HG03060 (cell line): Measurements from ENCODE around the gene NTN1.
"Not testable (repeated sequence)": the region's sequence is repeated elsewhere in the genome, so short reads cannot be mapped to it uniquely, and the experiment has no call there.

Experiments used
- ATAC-seq: cut with Tn5 transposase; IDR thresholded peaks from one replicate; pipeline ENCODE4 v1.9.1; 2021; ENCODE audit warnings: low read depth, moderate number of reproducible peaks; ENCODE audit not compliant: unreplicated experiment

The NTN1 gene

GRCh38 chr17:9021158-9021991 is at the start of gene NTN1:
Gene NTN1, plus strand, starts transcription at chr17:9021510. Its CDS starts 864 bp downstream, at chr17:9022374.
- no peak for ATAC-seq

GRCh38 chr17:8975091-8975725 is 46.1 kb upstream of the NTN1 start:
- ATAC-seq = no peak

DNA sequence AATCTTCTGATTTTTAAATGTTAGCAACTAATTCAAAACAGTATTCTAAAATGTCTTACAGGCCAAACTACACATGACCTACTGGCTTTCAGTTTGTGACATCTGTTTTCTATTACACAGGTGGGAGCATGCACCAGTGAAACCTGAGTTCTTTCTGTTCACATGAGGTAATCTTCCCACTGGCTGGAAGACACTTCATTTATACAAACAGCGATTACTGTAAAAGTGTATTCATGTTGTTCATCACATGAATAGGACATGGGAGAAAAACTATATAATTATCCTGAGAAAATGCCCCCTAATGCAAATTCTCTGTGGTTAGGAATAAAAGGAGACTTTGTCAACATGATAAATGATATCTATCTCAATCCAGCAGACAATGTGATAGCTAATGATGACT is 44.7 kb upstream of the NTN1 start:
- no peak for ATAC-seq

DNA sequence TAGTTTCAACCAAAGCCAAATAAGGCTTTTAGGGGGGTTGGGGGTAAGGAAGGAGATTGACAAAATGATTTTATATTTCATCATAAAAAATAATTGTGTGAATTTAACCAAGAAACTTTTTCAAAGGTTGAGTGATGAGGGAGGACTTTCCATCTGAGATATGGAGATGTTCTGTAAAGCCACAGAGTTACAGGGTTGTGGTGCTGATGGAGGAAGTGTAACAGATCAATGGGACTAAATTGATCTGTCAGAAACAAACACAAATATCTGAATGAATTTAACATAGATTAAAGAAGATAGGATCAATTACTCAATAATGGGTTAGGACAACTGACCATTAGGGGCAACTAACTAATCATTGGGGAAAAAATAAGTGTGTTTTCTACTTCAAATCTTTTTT is 41.6 kb upstream of the NTN1 start:
- no peak for ATAC-seq

DNA sequence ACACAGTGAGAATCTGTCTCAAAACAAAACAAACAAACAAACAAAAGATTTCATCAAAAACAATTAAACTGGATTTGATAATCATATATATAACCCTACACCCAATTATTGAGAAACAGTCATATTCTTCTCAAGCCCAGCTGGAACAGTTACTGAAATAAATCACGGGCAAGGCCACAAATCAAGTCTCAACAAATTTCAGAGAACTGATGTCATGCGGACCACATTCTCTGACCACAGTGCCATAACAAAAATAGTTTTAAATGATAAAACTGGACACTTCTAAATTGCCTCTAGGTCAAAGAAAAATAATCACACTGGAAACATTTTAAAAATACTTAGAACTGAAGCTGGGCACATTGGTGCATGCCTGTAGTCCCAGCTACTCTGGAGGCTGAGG is 39.9 kb upstream of the NTN1 start:
- ATAC-seq = no peak

GRCh38 chr17:8984225-8984624 is 37.1 kb upstream of the NTN1 start:
- ATAC-seq = not testable (repeated sequence)

GRCh38 chr17:8985054-8985701 is 36.1 kb upstream of the NTN1 start:
- no peak for ATAC-seq

DNA sequence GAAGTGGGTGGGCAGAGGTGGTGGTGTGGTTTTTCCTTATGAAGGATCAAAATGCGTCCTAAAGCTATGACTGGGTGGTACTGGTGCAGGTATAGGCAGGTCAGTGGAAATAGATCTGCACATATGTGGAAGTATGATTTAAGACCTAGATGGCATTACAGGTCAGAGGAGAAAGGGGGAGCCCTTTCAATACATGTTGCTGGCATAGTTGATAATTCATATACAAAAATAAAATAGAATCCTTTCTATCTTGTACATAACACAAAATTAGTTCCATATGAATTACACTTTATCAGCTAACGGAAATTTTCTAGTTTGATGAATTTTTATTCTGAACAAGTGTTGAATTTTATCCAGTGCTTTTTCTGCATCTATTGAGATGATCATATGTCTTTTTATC is 35.0 kb upstream of the NTN1 start:
- ATAC-seq = no peak

DNA sequence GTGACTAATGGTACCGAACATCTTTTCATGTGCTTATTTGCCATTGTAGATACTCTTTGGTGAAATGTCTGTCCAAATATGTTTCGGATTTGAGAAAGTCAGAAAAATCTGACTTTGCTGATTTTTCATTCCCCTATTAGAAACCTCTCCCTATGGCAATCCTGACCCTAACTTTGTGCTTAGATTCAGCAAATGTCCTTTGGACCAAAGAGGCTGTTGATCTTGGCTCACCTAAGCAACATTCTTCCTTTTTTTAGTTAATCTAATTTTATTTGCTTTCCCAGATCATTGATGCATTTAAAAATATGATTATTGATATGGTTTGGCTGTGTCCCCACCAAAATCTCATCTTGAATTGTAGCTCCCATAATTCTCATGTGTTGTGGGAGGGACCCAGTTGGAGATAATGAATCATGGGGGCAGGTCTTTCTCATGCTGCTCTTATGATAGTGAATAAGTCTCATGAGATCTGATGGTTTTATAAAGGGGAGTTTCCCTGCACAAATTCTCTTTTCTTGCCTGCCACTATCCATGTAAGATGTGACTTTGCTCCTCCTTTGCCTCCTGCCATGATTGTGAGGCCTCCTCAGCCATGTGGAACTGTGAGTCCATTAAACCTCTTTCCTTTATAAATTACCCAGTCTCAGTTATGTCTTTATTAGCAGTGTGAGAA is 32.9 kb upstream of the NTN1 start:
- ATAC-seq = not testable (repeated sequence)

DNA sequence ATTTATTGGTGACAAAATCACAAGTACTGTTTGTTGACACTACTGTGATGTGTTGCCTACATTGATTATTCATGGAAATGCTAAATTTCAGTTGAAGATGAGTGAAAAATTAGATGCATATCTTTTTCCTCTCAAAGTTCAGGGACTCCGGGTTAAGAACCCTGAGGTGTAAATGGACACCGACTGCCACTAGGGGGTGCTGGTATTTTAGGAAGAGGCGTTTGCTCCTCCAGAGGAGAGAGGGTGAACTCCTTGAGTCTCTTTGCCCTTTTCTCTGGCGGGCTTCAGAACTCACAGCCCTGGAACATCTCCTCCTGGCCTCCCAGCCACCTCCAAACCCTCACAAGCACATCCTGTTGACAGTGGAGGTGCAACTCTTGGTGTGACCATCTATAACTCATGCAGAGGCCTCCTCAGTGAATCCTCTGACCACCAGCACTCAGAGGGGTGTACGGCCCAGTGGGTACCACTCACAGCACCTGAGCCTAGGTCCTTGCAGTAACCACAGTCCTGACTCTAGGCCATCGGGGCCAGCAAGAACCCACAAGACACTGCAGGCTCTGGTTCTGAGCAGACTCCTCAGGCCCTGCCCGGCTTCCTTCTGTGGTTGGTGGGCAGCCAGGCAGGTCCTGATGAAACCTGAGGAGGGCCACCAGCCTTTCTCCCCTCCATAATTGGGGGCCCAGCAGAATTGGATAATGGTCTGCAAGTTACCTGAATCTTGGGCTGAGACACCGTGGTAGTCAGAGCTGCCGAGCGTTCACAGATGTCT is 29.6 kb upstream of the NTN1 start:
- ATAC-seq = no peak

DNA sequence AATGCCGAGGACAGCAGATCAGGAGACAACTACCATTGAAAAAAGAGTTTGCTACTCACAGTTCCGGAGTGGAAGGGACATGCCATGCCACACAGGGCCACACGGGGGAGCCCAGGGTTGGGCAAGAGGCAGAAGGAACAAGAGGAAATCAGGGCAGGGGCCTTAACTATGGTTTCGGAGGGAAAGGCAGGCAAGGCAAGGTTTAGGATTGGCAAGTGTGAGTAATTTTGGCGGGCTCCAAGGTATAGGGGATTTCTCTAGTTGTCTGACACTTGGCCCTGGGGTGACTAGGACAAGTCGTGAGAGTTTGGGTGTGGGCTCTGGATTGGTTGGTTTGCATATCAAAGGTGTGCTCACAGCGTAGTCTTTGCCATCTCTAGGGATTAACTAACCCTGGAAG is 27.0 kb upstream of the NTN1 start:
- ATAC-seq = no peak

- no peak for ATAC-seq
These were observed 25.6 kb upstream of the NTN1 start for GRCh38 chr17:8995711-8996110.

GRCh38 chr17:8997994-8998628 is 23.2 kb upstream of the NTN1 start:
- no peak for ATAC-seq

DNA sequence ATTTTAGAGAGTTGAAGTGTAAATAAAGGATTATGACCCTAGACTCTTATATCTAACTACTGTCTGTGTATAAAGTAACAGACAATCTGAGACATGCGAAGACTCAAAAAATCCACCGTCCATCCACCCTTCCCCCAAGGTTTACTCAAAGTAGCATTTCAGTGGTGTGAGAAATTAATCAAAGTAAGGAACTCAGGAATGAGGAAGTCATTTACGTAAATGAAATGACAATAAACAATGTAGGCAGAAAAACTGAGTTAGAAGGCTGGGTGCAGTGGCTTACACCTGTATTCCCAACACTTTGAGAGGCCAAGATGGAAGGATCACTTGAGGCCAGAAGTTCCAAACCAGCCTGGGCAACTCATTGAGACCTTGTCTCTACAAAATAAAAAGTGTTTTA is 19.8 kb upstream of the NTN1 start:
- ATAC-seq = no peak

DNA sequence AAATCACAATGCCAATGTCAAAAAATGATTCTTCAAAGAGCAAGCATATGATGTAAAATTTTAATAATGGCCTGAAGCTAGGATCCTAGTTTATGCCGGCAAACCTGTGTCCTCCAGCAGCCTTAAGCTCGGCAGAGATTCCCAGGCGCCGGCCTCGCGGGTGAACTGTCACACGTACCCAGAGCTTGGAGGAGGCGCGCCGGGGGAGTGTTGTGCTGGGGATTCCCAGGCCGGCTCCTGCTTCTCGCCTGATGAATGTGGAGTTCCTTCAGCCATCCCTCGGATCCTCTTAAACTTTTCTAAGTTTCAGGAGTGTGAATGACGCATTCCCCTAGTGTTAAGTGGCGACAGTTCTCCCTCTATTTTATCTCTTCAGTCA is 19.1 kb upstream of the NTN1 start:
- no peak for ATAC-seq

DNA sequence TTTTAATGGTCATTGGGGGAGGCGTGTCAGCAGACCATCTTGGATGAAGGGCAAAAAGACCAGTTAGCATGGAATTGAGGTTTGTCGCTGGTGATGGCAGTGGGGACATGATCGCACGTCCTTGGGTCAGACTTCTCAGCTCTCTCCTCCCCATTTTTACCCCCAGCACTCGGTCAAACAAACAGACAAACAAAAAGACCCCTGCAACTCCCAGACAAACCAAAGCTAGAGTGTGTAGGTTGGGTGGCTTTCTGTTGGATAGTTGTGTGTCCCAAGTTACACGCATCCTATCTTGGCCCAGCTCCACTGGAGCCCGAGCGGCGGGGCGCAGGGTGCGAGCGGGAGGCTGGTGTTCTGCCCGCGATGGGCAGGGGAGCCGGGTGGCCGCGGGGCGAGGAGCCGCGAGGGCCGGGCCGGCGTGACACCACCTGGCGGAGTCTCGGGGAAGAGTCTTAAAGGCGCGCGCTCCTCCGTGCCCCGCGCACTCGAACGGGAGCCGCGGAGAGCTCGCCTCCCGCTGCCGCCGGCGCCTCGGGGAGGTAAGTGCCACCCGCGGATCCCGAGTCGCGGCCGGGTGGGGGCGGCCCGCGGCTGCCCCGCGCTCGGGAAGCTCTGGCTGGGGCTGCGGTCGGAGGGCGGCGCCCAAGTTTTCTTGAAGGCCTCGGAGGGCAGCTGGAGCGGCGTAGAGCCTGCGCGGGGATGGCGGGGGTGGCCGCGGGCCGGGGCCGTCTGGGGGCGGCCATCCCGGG is 18.5 kb upstream of the NTN1 start:
- ATAC-seq = no peak

DNA sequence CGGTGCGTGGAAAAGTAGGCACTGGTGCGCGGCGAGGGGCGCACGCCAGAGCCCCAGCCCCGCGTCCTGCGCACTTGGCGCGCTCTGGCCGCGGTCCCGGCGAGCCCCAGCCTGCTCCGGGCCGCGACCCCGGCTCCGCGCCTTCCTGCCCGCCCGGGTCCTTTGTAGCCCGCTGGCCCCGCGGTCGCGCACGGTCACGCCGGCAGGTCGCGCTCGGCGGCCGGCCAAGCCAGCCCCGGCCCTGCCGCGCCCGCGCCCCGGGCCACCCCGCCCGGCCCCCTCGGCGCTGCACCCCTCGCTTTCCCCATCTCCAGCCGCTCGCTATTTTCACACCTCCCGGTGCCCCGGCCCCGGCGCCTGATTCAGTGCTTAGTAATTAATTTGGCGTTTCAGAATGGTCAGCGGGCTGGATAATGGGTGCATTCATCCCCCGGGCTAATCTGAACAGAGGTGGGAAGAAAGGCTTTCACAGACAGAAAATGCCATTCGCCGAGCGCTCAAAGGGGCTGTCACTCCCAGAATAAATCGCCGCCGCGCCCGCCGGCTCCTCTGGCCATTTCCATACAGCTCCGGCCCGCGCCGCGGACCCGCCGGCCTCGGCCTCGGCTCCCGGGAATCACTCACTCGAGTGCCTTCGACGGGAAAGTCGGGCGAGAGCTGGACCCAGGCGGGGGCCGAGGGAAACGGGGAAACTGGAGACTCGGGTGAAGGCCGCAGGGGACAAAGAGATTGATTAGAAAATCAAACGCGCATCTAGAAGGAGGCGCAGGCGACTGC is 17.8 kb upstream of the NTN1 start:
- no peak for ATAC-seq

DNA sequence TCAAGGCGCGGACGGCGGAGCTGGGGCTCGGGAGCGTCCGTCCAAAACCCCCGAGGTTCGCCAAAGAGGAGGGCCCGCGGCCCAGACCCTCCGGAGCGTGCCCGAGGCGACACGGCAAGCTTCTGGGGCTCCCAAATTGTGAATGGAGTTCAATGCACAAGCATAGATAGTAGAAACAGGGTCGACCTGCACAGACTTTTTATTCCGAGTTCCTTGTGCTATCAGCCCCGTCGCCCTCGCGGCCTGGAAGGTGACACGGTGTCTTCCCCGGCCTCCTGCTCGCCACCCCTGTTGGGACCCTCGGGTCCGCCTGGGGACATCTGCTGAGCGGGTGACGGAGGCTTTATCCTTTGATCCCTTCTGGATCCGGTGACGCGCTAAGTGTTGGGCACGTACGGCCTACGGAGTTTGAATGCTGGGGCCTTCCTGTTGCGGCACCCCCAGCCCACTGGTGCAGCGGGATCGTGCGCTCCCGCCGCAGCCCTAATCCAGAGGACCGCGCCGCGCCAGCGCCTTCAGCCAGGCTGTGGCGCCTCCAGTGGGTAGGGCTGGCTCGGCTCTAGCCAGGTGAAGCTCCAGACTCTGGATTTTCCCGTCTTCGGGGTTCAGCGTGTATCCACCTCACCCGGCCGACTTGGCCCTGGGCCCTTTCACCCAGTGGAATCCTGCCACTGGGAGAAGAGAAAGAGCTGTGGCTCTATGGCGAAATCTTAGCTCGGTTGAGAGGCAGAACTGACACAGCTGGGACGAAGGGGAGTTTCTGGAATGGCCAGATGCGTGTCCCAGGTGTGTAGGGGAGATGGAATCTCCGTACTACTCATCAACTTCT is 17.0 kb upstream of the NTN1 start:
- no peak for ATAC-seq
